WTC11 (cell line): ENCODE data around the gene DMPK. TPM values are rescaled to one million over a fixed set of nuclear protein-coding genes. Genes with fewer than 3 reads are reported as not detected.
A peak's percentile ranks its signal among the peaks of the same experiment; 100 is the strongest.

Experiments used
- ATAC-seq: fragments of 200-7000 bp; cut with Tn5 transposase; 2 replicates; pipeline ENCODE4 v1.10.0; 2021; ENCODE audit warnings: mild to moderate bottlenecking, moderate library complexity
- CTCF ChIA-PET: fragments of 300-600 bp; sonication (Branson Sonifier 250); formaldehyde crosslinking; loops from one replicate; lab custom pipeline; 2021; ENCODE audit warnings: antibody characterized with exemption; lab: Charles Lee
- POLR2A ChIA-PET: fragments of 350-600 bp; sonication (Branson Sonifier 250); formaldehyde crosslinking; loops from one replicate; lab custom pipeline; 2021; ENCODE audit warnings: antibody characterized with exemption; lab: Charles Lee
- DNase-seq: peaks from one replicate; pipeline ENCODE4 v3.0.0; 2021; ENCODE audit warnings: low spot score
- H3K27ac Mint-ChIP-seq: 2 replicates; pipeline ENCODE4 v1.8.0; 2021; ENCODE audit warnings: mixed read lengths
- H3K27me3 Mint-ChIP-seq: 2 replicates; pipeline ENCODE4 v1.8.0; 2021; ENCODE audit warnings: low read depth, mild to moderate bottlenecking, moderate library complexity, mixed read lengths
- H3K36me3 Mint-ChIP-seq: 2 replicates; pipeline ENCODE4 v1.8.0; 2021; ENCODE audit warnings: mixed read lengths
- H3K4me1 Mint-ChIP-seq: 2 replicates; pipeline ENCODE4 v1.8.0; 2022; ENCODE audit warnings: mixed read lengths
- H3K4me3 Mint-ChIP-seq: 2 replicates; pipeline ENCODE4 v1.8.0; 2021; ENCODE audit warnings: mild to moderate bottlenecking, moderate library complexity, mixed read lengths
- H3K9me3 Mint-ChIP-seq: 2 replicates; pipeline ENCODE4 v1.8.0; 2021; ENCODE audit warnings: mixed read lengths
- AR ChIP-seq: fragments of 250-450 bp; sonication (Bioruptor Pico); IDR thresholded peaks from 2 replicates; pipeline ENCODE4 v1.9.0; 2021; ENCODE audit warnings: mild to moderate bottlenecking
- ATF1 ChIP-seq: sonication (generic); formaldehyde crosslinking; IDR thresholded peaks from 2 replicates; pipeline ENCODE4 v1.8.1; 2023; ENCODE audit warnings: mild to moderate bottlenecking, moderate library complexity, missing genetic modification reagents
- CBFB ChIP-seq: sonication (generic); formaldehyde crosslinking; IDR thresholded peaks from 2 replicates; pipeline ENCODE4 v1.8.1; 2022; ENCODE audit warnings: mild to moderate bottlenecking, low read depth, missing genetic modification reagents
- CTCF ChIP-seq: fragments of 200-600 bp; IDR thresholded peaks from 2 replicates; pipeline ENCODE4 v1.8.0; 2022; ENCODE audit warnings: antibody characterized with exemption
- ERG ChIP-seq: fragments of 250-450 bp; sonication (Bioruptor Pico); IDR thresholded peaks from 2 replicates; pipeline ENCODE4 v1.8.0; 2021; ENCODE audit warnings: mild to moderate bottlenecking
- FOXK1 ChIP-seq: sonication (generic); formaldehyde crosslinking; IDR thresholded peaks from 2 replicates; pipeline ENCODE4 v1.8.0; 2022; ENCODE audit warnings: mild to moderate bottlenecking, moderate library complexity, missing genetic modification reagents
- FOXP1 ChIP-seq: sonication (generic); formaldehyde crosslinking; IDR thresholded peaks from 2 replicates; pipeline ENCODE4 v1.8.0; 2022; ENCODE audit warnings: missing genetic modification reagents, mild to moderate bottlenecking, moderate library complexity, borderline replicate concordance
- HMGXB4 ChIP-seq: sonication (generic); formaldehyde crosslinking; IDR thresholded peaks from 2 replicates; pipeline ENCODE4 v1.8.1; 2023; ENCODE audit warnings: mild to moderate bottlenecking, moderate library complexity, missing genetic modification reagents
- KAT7 ChIP-seq: sonication (generic); formaldehyde crosslinking; IDR thresholded peaks from 2 replicates; pipeline ENCODE4 v1.8.1; 2023; ENCODE audit warnings: missing genetic modification reagents, mild to moderate bottlenecking, borderline replicate concordance
- MYBL2 ChIP-seq: sonication (generic); formaldehyde crosslinking; IDR thresholded peaks from 2 replicates; pipeline ENCODE4 v1.8.1; 2023; ENCODE audit warnings: mild to moderate bottlenecking, moderate library complexity, missing genetic modification reagents
- NR1H2 ChIP-seq: sonication (generic); formaldehyde crosslinking; IDR thresholded peaks from 2 replicates; pipeline ENCODE4 v1.9.0; 2021; ENCODE audit warnings: mild to moderate bottlenecking, moderate library complexity, missing genetic modification reagents
- PREB ChIP-seq: sonication (generic); formaldehyde crosslinking; IDR thresholded peaks from 2 replicates; pipeline ENCODE4 v1.8.1; 2022; ENCODE audit warnings: mild to moderate bottlenecking, missing genetic modification reagents, moderate library complexity, borderline replicate concordance
- TEAD4 ChIP-seq: sonication (generic); formaldehyde crosslinking; IDR thresholded peaks from 2 replicates; pipeline ENCODE4 v1.8.0; 2022; ENCODE audit warnings: mild to moderate bottlenecking, missing genetic modification reagents
- USF2 ChIP-seq: sonication (generic); formaldehyde crosslinking; IDR thresholded peaks from 2 replicates; pipeline ENCODE4 v1.8.1; 2023; ENCODE audit warnings: mild to moderate bottlenecking, missing genetic modification reagents, moderate library complexity
- ZMAT4 ChIP-seq: fragments of 250-450 bp; sonication (Bioruptor Pico); IDR thresholded peaks from 2 replicates; pipeline ENCODE4 v1.9.0; 2021; ENCODE audit warnings: mild to moderate bottlenecking
- ZNF121 ChIP-seq: sonication (generic); formaldehyde crosslinking; IDR thresholded peaks from 2 replicates; pipeline ENCODE4 v1.8.0; 2023; ENCODE audit warnings: missing genetic modification reagents
- ZNF232 ChIP-seq: sonication (generic); formaldehyde crosslinking; IDR thresholded peaks from 2 replicates; pipeline ENCODE4 v1.8.0; 2022; ENCODE audit warnings: mild to moderate bottlenecking, missing genetic modification reagents
- ZNF317 ChIP-seq: sonication (generic); formaldehyde crosslinking; IDR thresholded peaks from 2 replicates; pipeline ENCODE4 v1.8.1; 2023; ENCODE audit warnings: low read depth, mild to moderate bottlenecking, moderate library complexity, missing genetic modification reagents, borderline replicate concordance
- ZNF671 ChIP-seq: fragments of 250-450 bp; sonication (Bioruptor Pico); IDR thresholded peaks from 2 replicates; pipeline ENCODE4 v1.8.0; 2021; ENCODE audit warnings: mild to moderate bottlenecking
- total RNA-seq: library from RNA; stranded (reverse); gene quantifications from 3 replicates; pipeline ENCODE4 v1.2.3, GENCODE V29; 2021

DMPK gene
- total RNA-seq, 1 experiment from 2014 or later: 42.7 TPM

- peak overlapping the region; percentile 97 for H3K4me3 Mint-ChIP-seq
- ChIA-PET POLR2A (interaction anchor here (0.9 to 4.8 kb wide), 7 partner anchors 9 to 92 kb away, joined by 3 to 115 read pairs (median 12); partner anchors contain the start of genes DMPK, FBXO46, QPCTL and RSPH6A), CTCF (interaction anchor here (0.6 to 5.6 kb wide), 12 partner anchors 9 to 91 kb away, joined by 3 to 175 read pairs (median 28); partner anchors contain the start of genes DMPK, QPCTL, RSPH6A and SNRPD2)
- DNase-seq: peak; percentile 47
- peaks cover 8% of the 10 kb centered on the region for H3K36me3 Mint-ChIP-seq
- H3K27ac Mint-ChIP-seq: peak overlapping the region; percentile 77
- TF ChIP-seq CTCF (no peak), ERG (CRISPR knock-in tag) (0 out of 2 replicates have a peak, but pooled peaks have one; percentile 14), ATF1 (CRISPR knock-in tag) (0 out of 2 replicates have a peak, but pooled peaks have one; percentile 56), ZNF317 (CRISPR knock-in tag) (peak; percentile 7; the same call in 1 of the 2 replicates), NR1H2 (no peak), ZNF671 (CRISPR knock-in tag) (0 out of 2 replicates have a peak, but pooled peaks have one; percentile 44), ZNF232 (CRISPR knock-in tag) (no peak), FOXK1 (CRISPR knock-in tag) (no peak)
- H3K4me1 Mint-ChIP-seq: peaks cover 8% of the 10 kb centered on the region
- H3K27me3 Mint-ChIP-seq: peaks cover 5% of the 10 kb centered on the region; the same call in 1 of the 2 replicates
- no peak for ATAC-seq
- no peaks in the 10 kb centered on the region for H3K9me3 Mint-ChIP-seq
Measured at GRCh38 chr19:45771311-45771933, 10.9 kb downstream of the DMPK start.

- peaks cover 6% of the 10 kb centered on the region; the same call in 1 of the 2 replicates for H3K36me3 Mint-ChIP-seq
- H3K9me3 Mint-ChIP-seq: no peaks in the 10 kb centered on the region
- DNase-seq: peak; percentile 97
- ATAC-seq: peak; percentile 73
- H3K4me3 Mint-ChIP-seq: peak overlapping the region; percentile 97
- H3K4me1 Mint-ChIP-seq: peaks cover 13% of the 10 kb centered on the region
- POLR2A ChIA-PET: interaction anchor here (0.5 to 4.8 kb wide), 20 partner anchors 7 to 232 kb away, joined by 3 to 115 read pairs (median 5); partner anchors contain the start of genes DMPK, FBXO46, IRF2BP1 and QPCTL
- CTCF ChIA-PET: interaction anchor here (0.5 to 5.6 kb wide), 46 partner anchors 7 to 1154 kb away, joined by 3 to 175 read pairs (median 5); partner anchors contain the start of genes DMPK, DMWD, FBXO46 and FOSB
- peaks cover 5% of the 10 kb centered on the region; the same call in 1 of the 2 replicates for H3K27me3 Mint-ChIP-seq
- peak overlapping the region; percentile 97 for H3K27ac Mint-ChIP-seq
- no peak; the same call in 1 of the 2 replicates for TF ChIP-seq FOXP1
- peak; percentile 64; the same call in 1 of the 2 replicates for TF ChIP-seq TEAD4 (CRISPR knock-in tag)
- TF ChIP-seq ZNF121 (CRISPR knock-in tag): no peak
- 0 out of 2 replicates have a peak, but pooled peaks have one; percentile 14 for TF ChIP-seq MYBL2 (CRISPR knock-in tag)
- TF ChIP-seq ZMAT4 (CRISPR knock-in tag): peak; percentile 91
- no peak for TF ChIP-seq PREB (CRISPR knock-in tag)
- no peak; the same call in 1 of the 2 replicates for TF ChIP-seq AR (CRISPR knock-in tag)
- TF ChIP-seq USF2 (CRISPR knock-in tag): 0 out of 2 replicates have a peak, but pooled peaks have one; percentile 35
- TF ChIP-seq KAT7 (CRISPR knock-in tag): no peak
- peak; percentile 50; the same call in 1 of the 2 replicates for TF ChIP-seq CBFB
- peak; percentile 52; the same call in 1 of the 2 replicates for TF ChIP-seq HMGXB4 (CRISPR knock-in tag)
Measured at GRCh38 chr19:45770192-45771101, 11.8 kb downstream of the DMPK start.
